ENCODE data around the gene ITGB8. TPM values are rescaled to one million over a fixed set of nuclear protein-coding genes. Genes with fewer than 3 reads are reported as not detected.

The ITGB8 gene
- total and polyA plus RNA-seq, 9 donors: 3.7 to 45.5 (median 10.6) TPM

GRCh38 chr7:20350518-20350951, 19.8 kb downstream of the ITGB8 start:
- DNase-seq: peak in 4 of 5 donors; percentile 21 to 37 (median 28)
- intact Hi-C loops (cut with DNase I): no loop called here
- no peaks in the 10 kb centered on the region for H3K36me3 ChIP-seq
- WGBS, 3 donors: 3 to 8% (median 5%) methylated on average over 4 of the region's 4 CpGs
- H3K27ac ChIP-seq: peak overlapping the region in 1 of 2 donors; percentile 8
- H3K4me3 ChIP-seq: no peak overlapping the region
- H3K27me3 ChIP-seq: no peaks in the 10 kb centered on the region
- no peaks in the 10 kb centered on the region for H3K9me3 ChIP-seq
- no peak for TF ChIP-seq EP300 (IDR thresholded peaks at IDR 0.05)
- TF ChIP-seq POLR2A (IDR thresholded peaks at IDR 0.05): no peak
- no peak for TF ChIP-seq CTCF (IDR thresholded peaks at IDR 0.05)
- peaks cover 8% of the 10 kb centered on the region for H3K4me1 ChIP-seq (ENCODE audit: insufficient read depth)

GRCh38 chr7:20350996-20351692, 20.4 kb downstream of the ITGB8 start:
- Histone ChIP-seq H3K4me1 (ENCODE audit: insufficient read depth) (peaks cover 6% of the 10 kb centered on the region), H3K27ac (no peak overlapping the region), H3K9me3 (no peaks in the 10 kb centered on the region), H3K27me3 (no peaks in the 10 kb centered on the region), H3K4me3 (no peak overlapping the region), H3K36me3 (no peaks in the 10 kb centered on the region)
- DNase-seq: no peak
- 18 to 31% (median 27%) methylated on average over 1 of the region's 1 CpG for WGBS, 3 donors
- intact Hi-C loops (cut with DNase I): no loop called here
- no peak for TF ChIP-seq POLR2A (IDR thresholded peaks at IDR 0.05)
- no peak for TF ChIP-seq CTCF (IDR thresholded peaks at IDR 0.05)
- no peak for TF ChIP-seq EP300 (IDR thresholded peaks at IDR 0.05)

GRCh38 chr7:20351901-20352300, 21.2 kb downstream of the ITGB8 start:
- Histone ChIP-seq H3K4me3 (no peak overlapping the region), H3K27me3 (no peaks in the 10 kb centered on the region), H3K27ac (peak overlapping the region in 1 of 2 donors; percentile 35), H3K9me3 (no peaks in the 10 kb centered on the region), H3K4me1 (ENCODE audit: insufficient read depth) (peaks cover 6% of the 10 kb centered on the region), H3K36me3 (no peaks in the 10 kb centered on the region)
- TF ChIP-seq CTCF (IDR thresholded peaks at IDR 0.05): no peak
- TF ChIP-seq EP300 (IDR thresholded peaks at IDR 0.05): no peak
- no peak for TF ChIP-seq POLR2A (IDR thresholded peaks at IDR 0.05)
- 5 to 10% (median 5%) methylated on average over 1 of the region's 1 CpG for WGBS, 3 donors
- no peak for DNase-seq
- intact Hi-C loops (cut with DNase I): no loop called here

- no peak for TF ChIP-seq EP300 (IDR thresholded peaks at IDR 0.05)
- no peak for TF ChIP-seq POLR2A (IDR thresholded peaks at IDR 0.05)
- TF ChIP-seq CTCF (IDR thresholded peaks at IDR 0.05): no peak
- intact Hi-C loops (cut with DNase I): no loop called here
- DNase-seq: no peak
- no peaks in the 10 kb centered on the region for H3K36me3 ChIP-seq
- H3K27me3 ChIP-seq: no peaks in the 10 kb centered on the region
- H3K9me3 ChIP-seq: no peaks in the 10 kb centered on the region
- peak overlapping the region in 1 of 2 donors; percentile 35 for H3K27ac ChIP-seq
- peaks cover 6% of the 10 kb centered on the region for H3K4me1 ChIP-seq (ENCODE audit: insufficient read depth)
- H3K4me3 ChIP-seq: no peak overlapping the region
- WGBS, 3 donors: 69 to 75% (median 74%) methylated on average over 4 of the region's 4 CpGs
Observed at GRCh38 chr7:20352573-20353306, 22.0 kb downstream of the ITGB8 start.

Data from ovary (tissue), 9 donors.